ENCODE data around the gene KNSTRN.

DNA sequence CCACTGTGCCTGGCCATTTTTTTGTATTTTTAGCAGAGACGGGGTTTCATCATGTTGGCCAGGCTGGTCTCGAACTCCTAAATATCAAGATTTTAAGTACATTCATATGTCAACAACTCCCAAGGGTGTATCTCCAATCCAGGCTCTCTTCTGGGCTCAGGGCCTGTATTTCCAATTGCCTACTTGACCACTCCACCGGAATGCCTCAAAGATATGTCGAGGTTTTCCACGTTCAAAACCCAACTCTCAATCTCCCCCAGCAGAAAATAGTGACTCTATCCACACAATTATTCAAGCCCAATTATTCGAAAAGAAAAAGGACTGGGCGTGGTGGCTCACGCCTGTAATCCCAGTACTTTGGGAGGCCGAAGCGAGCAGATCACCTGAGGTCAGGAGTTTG, 1.9 kb upstream of the KNSTRN start:
- TF ChIP-seq, protein P1, sequence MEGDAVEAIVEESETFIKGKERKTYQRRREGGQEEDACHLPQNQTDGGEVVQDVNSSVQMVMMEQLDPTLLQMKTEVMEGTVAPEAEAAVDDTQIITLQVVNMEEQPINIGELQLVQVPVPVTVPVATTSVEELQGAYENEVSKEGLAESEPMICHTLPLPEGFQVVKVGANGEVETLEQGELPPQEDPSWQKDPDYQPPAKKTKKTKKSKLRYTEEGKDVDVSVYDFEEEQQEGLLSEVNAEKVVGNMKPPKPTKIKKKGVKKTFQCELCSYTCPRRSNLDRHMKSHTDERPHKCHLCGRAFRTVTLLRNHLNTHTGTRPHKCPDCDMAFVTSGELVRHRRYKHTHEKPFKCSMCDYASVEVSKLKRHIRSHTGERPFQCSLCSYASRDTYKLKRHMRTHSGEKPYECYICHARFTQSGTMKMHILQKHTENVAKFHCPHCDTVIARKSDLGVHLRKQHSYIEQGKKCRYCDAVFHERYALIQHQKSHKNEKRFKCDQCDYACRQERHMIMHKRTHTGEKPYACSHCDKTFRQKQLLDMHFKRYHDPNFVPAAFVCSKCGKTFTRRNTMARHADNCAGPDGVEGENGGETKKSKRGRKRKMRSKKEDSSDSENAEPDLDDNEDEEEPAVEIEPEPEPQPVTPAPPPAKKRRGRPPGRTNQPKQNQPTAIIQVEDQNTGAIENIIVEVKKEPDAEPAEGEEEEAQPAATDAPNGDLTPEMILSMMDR (conservative IDR thresholded peaks at IDR 0.05 in 1 of 2, IDR thresholded peaks at IDR 0.05 in 1 of 2; ENCODE audit: low read depth in 1 of 2, low read length in 2 of 2) = no peak
- no peak for TF ChIP-seq EZH2 (IDR thresholded peaks at IDR 0.05; ENCODE audit: low read length, missing control alignments)
